ENCODE measurements around the gene BRINP3.
"Not testable (repeated sequence)": the region's sequence is repeated elsewhere in the genome, so short reads cannot be mapped to it uniquely, and the experiment has no call there.

DNA sequence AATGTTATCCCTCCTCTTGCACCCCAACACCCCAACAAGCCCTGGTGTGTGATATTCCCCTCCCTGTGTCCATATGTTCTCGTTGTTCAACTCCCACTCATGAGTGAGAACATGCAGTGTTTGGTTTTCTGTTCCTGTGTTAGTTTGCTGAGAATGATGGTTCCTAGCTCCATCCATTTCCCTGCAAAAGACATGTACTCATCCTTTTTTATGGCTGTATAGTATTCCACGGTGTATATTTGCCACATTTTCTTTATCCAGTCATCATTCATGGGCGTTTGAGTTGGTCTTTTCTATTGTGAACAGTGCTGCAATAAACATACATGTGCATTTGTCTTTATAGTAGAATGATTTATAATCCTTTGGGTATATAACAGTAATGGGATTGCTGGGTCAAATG is 26.9 kb upstream of the BRINP3 start:
- not testable (repeated sequence) for TF ChIP-seq POLR2A (IDR thresholded peaks at IDR 0.05)
- TF ChIP-seq, protein P1, sequence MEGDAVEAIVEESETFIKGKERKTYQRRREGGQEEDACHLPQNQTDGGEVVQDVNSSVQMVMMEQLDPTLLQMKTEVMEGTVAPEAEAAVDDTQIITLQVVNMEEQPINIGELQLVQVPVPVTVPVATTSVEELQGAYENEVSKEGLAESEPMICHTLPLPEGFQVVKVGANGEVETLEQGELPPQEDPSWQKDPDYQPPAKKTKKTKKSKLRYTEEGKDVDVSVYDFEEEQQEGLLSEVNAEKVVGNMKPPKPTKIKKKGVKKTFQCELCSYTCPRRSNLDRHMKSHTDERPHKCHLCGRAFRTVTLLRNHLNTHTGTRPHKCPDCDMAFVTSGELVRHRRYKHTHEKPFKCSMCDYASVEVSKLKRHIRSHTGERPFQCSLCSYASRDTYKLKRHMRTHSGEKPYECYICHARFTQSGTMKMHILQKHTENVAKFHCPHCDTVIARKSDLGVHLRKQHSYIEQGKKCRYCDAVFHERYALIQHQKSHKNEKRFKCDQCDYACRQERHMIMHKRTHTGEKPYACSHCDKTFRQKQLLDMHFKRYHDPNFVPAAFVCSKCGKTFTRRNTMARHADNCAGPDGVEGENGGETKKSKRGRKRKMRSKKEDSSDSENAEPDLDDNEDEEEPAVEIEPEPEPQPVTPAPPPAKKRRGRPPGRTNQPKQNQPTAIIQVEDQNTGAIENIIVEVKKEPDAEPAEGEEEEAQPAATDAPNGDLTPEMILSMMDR (IDR thresholded peaks at IDR 0.05 in 4 of 5, conservative IDR thresholded peaks at IDR 0.05 in 1 of 5): not testable (repeated sequence)

All from gastrocnemius medialis (tissue), 4 donors.